HG03097 (cell line): ENCODE data around the gene COX8C.
"Not testable (repeated sequence)": the region's sequence is repeated elsewhere in the genome, so short reads cannot be mapped to it uniquely, and the experiment has no call there.

Experiments
- ATAC-seq: cut with Tn5 transposase; IDR thresholded peaks from one replicate; pipeline ENCODE4 v1.9.1; 2021; ENCODE audit not compliant: unreplicated experiment, low FRiP score

COX8C gene

GRCh38 chr14:93354873-93355272 lies 7.9 kb downstream of the COX8C start:
- ATAC-seq, result not testable (repeated sequence)

GRCh38 chr14:93368996-93369712 lies 22.2 kb downstream of the COX8C start:
- no peak for ATAC-seq

DNA sequence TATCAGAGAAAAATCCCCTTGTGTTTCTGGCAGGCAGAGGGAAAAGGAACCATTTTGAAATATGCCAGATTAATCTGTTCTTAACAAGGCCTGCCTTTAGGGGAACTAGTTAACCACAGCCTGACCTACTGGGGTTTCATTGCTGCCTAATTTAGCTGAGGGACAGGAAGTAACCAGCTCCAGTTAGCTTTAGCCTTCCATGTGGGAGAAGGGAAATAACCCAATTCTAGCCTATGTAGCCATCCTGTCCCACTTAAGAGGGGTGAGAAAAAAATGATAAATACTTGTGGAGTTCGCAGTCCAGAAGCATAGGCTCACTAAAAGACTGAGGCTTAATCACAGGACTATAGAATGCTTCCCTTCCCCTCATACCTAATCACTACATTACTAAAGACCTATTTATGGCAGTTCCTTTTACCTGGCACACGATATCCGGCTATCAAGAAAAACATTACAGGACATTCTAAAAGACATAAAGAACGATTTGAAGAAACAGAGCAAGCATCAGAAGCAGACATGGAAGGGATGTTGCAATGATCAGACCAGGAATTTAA lies 22.8 kb downstream of the COX8C start:
- peak; percentile 65 for ATAC-seq

- ATAC-seq, result peak; percentile 77
Observed at GRCh38 chr14:93375673-93376156, 28.7 kb downstream of the COX8C start.

DNA sequence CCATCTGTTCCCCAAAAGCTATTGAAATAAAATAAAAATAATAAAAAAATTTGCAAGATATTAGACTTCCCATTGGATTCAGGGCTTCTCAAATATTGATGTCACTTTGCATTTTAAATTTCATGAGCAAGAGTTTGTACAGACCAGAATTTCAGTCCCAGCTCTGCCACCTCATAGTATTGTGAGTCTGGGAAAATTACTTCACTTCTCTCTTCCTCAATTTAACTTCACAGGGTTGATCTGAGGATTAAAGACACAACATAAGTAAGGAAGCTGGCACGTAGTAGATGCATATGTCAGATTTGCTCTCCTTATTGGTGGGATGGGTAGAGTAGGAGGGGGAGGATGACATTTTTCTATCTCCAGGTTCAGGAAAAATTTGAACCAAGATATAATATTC lies 32.8 kb downstream of the COX8C start:
- no peak for ATAC-seq

DNA sequence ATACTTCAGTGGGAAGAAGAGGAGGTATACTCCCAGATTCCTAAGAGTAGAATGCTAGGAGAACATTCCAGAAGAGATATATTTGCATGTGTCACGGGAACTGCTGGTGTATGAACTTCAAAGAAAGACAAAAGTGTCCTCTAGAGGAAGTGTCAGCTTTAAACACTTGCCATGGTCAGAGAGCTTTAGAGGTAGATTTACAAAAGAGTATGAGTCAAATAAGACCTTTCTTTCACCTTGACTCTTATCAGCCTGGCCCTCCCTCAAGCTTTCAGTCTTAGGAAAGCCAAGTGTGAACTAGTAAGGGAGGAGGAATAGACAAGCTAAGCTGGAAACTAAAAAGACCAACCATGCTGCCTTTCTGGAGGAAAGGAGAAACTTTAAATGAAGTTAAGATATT lies 34.7 kb downstream of the COX8C start:
- no peak for ATAC-seq

DNA sequence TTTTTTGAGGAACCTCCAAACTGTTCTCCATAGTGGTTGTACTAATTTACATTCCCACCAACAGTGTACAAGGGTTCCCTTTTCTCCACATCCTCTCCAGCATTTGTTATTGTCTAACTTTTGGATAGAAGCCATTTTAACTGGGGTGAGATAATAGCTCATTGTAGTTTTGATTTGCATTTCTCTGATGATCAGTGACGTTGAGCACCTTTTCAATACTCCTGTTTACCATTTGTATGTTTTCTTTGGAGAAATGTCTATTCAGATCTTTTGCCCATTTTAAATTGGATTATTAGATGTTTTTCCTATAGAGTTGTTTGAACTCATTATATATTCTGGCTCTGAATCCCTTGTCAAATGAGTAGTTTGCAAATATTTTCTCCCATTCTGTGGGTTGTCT lies 37.3 kb downstream of the COX8C start:
- not testable (repeated sequence) for ATAC-seq

- ATAC-seq, result no peak
Observed at GRCh38 chr14:93395231-93395630, 48.2 kb downstream of the COX8C start.

- no peak for ATAC-seq
Observed at GRCh38 chr14:93396456-93396855, 49.5 kb downstream of the COX8C start.
